ENCODE data around the gene GALNT10. TPM values are rescaled to one million over a fixed set of nuclear protein-coding genes. Genes with fewer than 3 reads are reported as not detected.

The GALNT10 gene
- total and polyA plus RNA-seq, 10 of the 15 experiments (the other 5 are each of a cell fraction or from before 2014, with no cell fraction given) = 3.9 to 35.4 (median 15.5) TPM

DNA sequence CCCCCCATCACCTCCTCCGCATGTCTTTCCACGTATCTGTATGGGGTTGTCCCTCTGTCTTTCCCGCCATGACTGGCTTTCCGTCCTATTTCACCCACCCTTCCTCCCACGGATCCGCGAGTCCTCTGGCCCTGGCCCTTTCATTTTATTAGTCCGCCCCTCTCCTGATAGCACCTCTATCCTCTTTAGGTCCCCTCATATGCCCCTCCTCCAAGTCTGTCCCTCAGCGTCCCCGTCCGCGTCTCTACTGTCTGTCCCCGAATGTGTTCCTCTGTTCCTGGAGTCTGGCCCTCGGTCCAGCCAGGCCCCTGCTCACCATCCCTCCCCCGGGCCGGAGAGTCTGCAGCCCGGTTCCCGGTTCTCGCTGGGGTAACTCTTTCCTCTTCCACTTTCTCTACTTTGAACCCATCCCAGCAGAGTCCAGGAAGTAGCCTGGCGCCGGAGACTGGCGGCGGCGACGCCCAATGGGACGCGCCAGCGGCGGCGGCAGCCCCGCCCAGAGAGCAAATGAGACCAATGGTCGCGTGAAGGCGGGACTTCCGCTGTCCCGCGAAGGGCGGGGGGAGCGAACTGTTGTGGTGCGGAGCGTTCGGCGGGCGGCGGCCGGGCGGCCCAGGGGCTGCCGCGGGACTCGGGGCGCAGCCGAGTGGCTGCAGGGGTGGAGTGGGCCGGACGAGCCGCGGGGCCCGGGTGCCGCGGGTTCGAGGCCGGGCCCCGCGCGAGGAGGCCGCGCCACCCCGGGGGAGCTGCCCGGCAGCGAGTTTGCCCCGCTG is 255.1 kb downstream of the GALNT10 start, which contains the start of gene SAP30L (continued):
- no peak for TF ChIP-seq SIN3A (IDR thresholded peaks at IDR 0.05; ENCODE audit: low read depth, low read length)
- TF ChIP-seq NFYA (IDR thresholded peaks at IDR 0.05; ENCODE audit: borderline replicate concordance, low read depth, low read length) = peak; percentile 64
- TF ChIP-seq ZNF24 (IDR thresholded peaks at IDR 0.05) = no peak
- peak; percentile 97 for TF ChIP-seq DPF2 (IDR thresholded peaks at IDR 0.05)
- peak; percentile 47; the same call in 1 of the 2 replicates for TF ChIP-seq RELB (IDR thresholded peaks at IDR 0.05; ENCODE audit: low read depth)
- TF ChIP-seq RBBP5 (conservative IDR thresholded peaks at IDR 0.05) = no peak
- TF ChIP-seq EP300 (IDR thresholded peaks at IDR 0.05; ENCODE audit: borderline replicate concordance in 1 of 2, control insufficient read depth in 1 of 2, low read depth in 2 of 2, low read length in 2 of 2) = no peak
- TF ChIP-seq IRF5 (IDR thresholded peaks at IDR 0.05; ENCODE audit: borderline replicate concordance) = no peak
- TF ChIP-seq BRCA1 (IDR thresholded peaks at IDR 0.05; ENCODE audit: low read depth, low read length) = no peak
- no peak for TF ChIP-seq HCFC1 (IDR thresholded peaks at IDR 0.05; ENCODE audit: low read length)
- TF ChIP-seq JUNB (IDR thresholded peaks at IDR 0.05) = no peak
- TF ChIP-seq GABPA (IDR thresholded peaks at IDR 0.05; ENCODE audit: low read depth) = peak; percentile 87
- 0 out of 2 replicates have a peak, but pooled peaks have one; percentile 40 for TF ChIP-seq CREB1 (IDR thresholded peaks at IDR 0.05; ENCODE audit: low read depth)
- TF ChIP-seq LARP7 (IDR thresholded peaks at IDR 0.05) = peak; percentile 34; the same call in 1 of the 2 replicates
- no peak for TF ChIP-seq EZH2 (IDR thresholded peaks at IDR 0.05; ENCODE audit: borderline replicate concordance, control insufficient read depth, low read depth, low read length)
- TF ChIP-seq RCOR1 (conservative IDR thresholded peaks at IDR 0.05; ENCODE audit: low read depth, low read length) = no peak
- TF ChIP-seq, protein P1, sequence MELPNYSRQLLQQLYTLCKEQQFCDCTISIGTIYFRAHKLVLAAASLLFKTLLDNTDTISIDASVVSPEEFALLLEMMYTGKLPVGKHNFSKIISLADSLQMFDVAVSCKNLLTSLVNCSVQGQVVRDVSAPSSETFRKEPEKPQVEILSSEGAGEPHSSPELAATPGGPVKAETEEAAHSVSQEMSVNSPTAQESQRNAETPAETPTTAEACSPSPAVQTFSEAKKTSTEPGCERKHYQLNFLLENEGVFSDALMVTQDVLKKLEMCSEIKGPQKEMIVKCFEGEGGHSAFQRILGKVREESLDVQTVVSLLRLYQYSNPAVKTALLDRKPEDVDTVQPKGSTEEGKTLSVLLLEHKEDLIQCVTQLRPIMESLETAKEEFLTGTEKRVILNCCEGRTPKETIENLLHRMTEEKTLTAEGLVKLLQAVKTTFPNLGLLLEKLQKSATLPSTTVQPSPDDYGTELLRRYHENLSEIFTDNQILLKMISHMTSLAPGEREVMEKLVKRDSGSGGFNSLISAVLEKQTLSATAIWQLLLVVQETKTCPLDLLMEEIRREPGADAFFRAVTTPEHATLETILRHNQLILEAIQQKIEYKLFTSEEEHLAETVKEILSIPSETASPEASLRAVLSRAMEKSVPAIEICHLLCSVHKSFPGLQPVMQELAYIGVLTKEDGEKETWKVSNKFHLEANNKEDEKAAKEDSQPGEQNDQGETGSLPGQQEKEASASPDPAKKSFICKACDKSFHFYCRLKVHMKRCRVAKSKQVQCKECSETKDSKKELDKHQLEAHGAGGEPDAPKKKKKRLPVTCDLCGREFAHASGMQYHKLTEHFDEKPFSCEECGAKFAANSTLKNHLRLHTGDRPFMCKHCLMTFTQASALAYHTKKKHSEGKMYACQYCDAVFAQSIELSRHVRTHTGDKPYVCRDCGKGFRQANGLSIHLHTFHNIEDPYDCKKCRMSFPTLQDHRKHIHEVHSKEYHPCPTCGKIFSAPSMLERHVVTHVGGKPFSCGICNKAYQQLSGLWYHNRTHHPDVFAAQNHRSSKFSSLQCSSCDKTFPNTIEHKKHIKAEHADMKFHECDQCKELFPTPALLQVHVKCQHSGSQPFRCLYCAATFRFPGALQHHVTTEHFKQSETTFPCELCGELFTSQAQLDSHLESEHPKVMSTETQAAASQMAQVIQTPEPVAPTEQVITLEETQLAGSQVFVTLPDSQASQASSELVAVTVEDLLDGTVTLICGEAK (IDR thresholded peaks at IDR 0.05; ENCODE audit: borderline replicate concordance) = peak; percentile 87
- TF ChIP-seq EGR1 (IDR thresholded peaks at IDR 0.05; ENCODE audit: borderline replicate concordance in 1 of 2, low read depth in 2 of 2, low read length in 2 of 2) = 0 out of 3 replicates have a peak, but pooled peaks of 1 of the 2 experiments have one; percentile 29
- peak; percentile 84; the same call in 1 of the 2 replicates for TF ChIP-seq NBN (IDR thresholded peaks at IDR 0.05)
